ENCODE results near the gene RDH14.
A peak's percentile ranks its signal among the peaks of the same experiment; 100 is the strongest.

RDH14 gene

DNA sequence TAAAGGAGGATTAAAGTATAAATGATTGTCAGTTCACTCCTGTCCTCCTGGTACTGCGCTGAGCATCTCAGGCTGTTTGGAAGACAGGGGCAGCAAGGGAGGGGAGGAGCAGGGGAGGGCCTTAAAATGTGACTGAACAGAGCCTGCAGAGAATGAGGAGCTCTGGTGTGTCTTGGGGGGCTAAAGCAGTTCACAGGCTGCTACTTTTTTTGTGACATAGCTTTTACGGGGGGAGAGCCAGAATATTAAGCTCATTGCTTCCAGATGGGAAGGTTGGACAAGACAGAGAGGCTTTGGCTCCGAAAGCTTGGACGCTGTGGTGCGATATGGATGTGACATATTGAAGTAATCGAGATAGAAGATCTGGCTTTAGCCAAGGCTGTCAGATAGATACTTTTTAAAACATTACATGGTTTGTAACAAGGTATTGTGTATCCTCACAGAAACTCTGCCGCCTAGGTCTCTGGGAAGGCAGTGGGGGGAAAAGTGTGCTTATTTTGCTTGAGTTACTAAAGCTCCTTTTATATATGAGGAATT, 40.5 kb downstream of the RDH14 start:
- no peak for DNase-seq

DNA sequence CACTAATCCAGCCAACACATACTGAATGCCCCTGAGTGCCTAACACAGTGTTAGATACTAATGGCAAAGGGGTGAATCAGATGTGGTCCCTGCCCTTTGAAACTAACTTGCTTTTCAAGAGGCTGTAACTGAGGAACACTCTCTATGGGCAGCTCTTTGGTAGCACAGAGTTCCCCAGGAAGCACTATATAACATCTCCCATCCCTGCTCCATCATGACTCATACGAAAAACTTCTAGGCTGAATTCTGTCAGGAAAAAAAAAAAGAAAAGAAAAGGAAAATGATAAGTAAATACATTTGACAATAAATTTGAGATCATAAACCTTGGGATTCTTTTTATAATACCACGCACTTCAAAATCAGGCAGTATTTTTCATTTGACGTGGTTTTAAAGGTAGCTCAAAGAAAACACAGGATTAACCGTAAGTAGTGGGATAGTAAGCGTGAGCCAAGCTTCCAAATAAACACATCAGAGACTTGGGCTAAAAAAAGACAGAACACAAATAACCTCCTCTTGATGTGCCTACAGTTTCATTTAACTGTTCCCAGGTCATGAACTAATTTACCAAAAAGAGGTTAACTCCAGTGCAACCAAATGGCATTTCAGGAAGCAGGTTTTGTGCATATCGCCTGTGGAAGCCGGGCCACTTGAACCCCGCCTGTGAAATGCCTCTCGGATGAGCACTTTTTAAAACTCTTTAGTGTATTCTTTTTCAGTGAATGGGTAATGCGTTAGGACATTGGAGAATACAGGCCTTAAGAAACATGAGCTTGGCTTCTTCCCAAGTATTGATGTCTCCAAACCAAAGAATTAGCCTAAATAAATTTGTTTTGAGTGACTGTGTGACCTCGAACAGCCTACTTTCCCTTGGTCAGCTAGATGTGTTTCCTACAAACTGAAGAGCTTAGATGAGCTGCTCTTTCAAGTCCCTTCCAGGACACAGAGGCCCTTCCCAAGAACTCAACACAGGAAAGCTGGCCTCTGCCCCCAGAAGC, 42.0 kb downstream of the RDH14 start:
- peak; percentile 66 for DNase-seq

DNA sequence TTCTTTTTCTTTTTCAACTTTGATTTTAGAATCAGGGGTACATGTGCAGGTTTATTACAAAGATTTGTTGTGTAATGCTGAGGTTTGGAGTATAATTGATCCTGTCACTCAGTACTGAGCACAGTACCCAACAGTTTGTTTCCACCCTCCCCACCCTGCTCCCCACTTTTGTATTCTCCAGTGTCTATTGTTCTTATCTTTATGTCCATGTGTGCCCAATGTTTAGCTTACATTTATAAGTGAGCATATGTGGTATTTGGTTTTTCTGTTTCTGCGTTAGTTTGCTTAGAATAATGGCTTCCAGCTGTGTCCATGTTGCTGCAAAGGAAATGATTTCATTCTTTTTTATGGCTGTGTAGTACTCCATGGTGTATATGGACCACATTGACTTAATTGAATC, 43.1 kb downstream of the RDH14 start:
- DNase-seq, result no peak

DNA sequence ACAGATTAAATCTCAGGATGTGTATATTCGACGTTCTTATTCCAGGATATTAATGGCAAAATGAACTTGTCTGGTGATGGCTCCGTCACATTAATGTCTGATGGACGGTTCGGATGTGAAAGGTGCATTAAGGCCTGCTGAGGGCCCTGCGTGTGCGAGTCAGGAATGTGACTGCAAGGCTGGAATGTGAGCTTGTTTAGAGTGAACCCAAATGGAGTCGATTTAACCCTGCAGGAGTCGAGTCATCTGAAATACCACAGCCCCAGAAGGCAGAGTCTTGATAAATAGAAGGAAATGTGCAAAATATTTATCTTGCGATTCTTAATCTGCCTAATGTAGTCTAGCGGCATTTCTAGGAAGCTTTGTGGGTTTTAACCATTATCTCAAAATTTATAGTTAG, 44.3 kb downstream of the RDH14 start:
- DNase-seq, result peak; percentile 23

DNA sequence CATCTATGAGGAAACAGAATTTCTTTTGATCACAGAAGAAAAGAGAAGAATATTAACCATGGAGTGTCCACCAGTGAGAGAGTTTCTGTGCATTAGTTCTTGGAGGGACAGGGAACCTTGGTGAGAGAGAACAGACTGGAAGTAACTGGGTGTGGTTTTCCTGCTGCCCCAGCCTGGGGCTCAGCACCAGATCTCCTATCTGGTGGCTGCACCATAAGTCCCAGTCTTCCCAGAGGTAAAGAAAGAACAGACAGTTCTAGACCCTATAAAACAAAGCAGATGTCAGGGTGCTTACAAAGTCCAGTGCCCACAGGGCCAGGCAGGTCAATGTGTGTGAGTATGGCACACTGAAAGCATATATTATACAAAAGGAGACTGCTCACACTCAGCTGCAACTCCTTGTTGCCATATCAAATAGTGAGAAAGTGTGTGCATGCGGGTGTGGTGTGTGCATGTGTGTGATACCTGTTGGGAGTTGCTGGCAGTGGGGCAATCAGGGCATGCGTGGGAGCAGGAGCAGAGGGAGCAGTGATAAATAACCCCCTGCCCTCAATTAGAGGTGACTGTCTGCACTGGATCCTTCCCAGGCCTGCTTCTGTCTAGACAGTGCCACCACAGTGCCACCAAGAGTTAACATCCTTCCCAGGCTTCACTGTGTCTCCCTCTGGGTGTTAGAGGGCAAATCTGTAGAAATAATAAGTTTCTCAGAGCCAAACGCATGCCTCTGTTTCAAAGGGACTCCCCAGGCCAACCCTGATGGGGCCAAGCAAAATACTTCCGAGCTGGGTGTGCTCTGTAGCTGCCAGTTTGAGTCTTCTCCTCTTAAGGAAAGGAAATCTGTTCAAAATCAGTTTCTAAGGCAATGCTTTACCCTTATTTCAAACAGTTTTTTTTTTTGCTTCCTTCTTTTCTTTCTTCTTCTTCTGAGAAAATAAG, 45.7 kb downstream of the RDH14 start:
- no peak for DNase-seq

DNA sequence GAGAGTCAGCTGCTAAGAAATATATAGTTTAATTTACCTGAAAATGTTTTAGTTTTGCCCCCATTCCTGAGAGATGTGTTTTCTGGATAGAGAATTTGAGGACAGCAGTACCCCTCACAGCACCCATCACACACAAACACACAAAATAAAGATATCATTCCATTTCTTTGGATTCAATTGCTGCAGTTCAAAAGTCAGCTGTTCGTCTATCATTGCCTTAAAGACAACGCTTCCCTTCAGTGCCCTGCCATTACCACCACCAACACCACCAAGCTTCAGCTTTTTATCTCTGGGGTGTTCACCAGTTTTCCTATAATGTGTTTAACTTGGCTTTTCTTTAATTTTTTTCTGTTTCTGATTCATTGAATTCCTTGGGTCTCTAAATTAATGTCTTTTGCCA, 49.7 kb downstream of the RDH14 start:
- no peak for DNase-seq

DNA sequence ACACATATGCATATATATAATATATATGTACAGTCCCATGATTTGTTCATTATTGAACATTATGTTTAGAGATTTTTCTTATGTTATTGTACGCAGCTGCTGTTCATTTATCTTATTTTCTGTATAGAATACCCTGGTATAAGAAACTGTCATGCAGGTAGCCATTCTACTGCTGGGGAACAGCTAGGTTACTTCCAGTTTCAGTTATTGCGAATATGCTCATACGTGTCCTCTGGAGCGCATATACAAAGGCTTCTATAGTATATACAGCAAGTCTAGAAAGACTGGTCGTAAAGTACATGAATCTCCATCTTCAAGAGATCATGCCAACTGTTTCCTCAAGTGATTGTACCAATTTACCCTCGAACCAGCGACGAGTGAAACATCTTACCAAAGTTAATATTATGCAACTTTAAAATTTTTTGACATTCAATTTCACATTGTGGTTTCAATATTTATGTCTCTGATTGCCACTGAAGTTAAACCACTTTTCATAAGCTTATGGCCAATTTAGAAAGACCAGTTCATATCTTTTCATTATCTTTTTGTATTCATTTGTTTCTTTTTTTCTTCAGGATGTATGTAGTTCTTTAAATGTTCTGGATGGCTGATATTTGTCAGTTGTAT, 53.5 kb downstream of the RDH14 start:
- no peak for DNase-seq

DNA sequence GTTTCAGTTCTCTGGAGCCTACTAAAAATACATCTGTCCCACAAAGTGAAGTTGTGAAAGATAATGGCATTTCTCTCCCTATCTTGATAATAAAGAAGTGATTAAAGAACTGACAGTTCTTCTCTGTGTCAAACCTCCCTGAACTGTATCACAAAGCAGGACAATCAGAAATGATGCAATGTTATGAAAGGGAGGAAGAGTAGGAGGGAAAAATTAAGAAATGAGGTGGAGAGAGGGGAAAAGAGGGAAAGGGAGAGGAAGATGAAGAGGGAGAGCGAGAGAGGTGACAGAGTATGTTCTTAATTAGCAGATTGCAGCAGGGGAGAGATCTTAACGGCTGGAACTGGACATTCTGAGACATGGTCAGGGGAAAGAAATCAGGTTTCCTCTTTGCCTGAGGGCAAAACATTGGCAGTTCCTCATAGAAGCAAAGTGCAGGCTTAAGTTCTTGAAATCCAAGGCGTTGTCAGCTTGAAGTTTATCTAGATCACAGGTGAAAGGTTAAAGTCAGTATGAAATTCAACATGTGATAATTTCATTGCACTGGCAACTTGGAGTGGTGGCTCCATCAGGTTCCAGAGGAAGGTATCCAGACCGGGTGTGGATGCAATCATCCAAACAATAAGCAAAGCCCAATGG, 54.6 kb downstream of the RDH14 start:
- no peak for DNase-seq

Data from HCEC 1CT (cell line).